ENCODE data around the gene PTCSC3.

PTCSC3 gene

GRCh38 chr14:36176524-36176923 is at the start of gene PTCSC3:
Gene PTCSC3 (minus strand): TSS chr14:36176722.
- DNase-seq (ENCODE audit: low read depth in 2 of 2), result no peak

DNA sequence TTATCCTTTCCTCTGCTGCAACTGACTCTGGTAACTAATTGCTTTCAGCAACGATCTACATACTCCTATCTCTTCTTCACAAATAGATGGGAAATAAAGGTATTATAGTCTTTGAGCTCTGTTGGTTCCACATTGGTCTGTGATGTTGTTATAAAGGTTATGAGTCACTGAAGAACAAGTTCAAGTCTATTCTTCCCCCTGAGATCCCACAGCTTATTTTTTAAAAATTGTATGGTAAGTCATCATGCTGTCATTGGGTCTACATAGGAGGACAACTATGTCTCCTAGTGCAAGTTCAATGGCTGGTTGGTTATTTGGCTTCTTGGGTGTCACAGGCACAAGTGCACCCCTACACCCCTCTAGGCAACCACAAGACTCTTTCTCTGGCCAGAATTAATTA is 49.6 kb upstream of the PTCSC3 start:
- no peak for DNase-seq (ENCODE audit: low read depth in 2 of 2)

- DNase-seq (ENCODE audit: low read depth in 2 of 2), result no peak
Observed at GRCh38 chr14:36224176-36224575, 47.7 kb upstream of the PTCSC3 start.

GRCh38 chr14:36223558-36223957 is 47.0 kb upstream of the PTCSC3 start:
- no peak for DNase-seq (ENCODE audit: low read depth in 2 of 2)

- no peak for DNase-seq (ENCODE audit: low read depth in 2 of 2)
Observed at GRCh38 chr14:36222952-36223468, 46.5 kb upstream of the PTCSC3 start.

GRCh38 chr14:36222337-36222736 is 45.8 kb upstream of the PTCSC3 start:
- no peak for DNase-seq (ENCODE audit: low read depth in 2 of 2)

GRCh38 chr14:36221112-36221511 is 44.6 kb upstream of the PTCSC3 start:
- no peak for DNase-seq (ENCODE audit: low read depth in 2 of 2)

GRCh38 chr14:36217732-36218131 is 41.2 kb upstream of the PTCSC3 start:
- no peak for DNase-seq (ENCODE audit: low read depth in 2 of 2)

- no peak for DNase-seq (ENCODE audit: low read depth in 2 of 2)
Observed at GRCh38 chr14:36217027-36217426, 40.5 kb upstream of the PTCSC3 start.

DNA sequence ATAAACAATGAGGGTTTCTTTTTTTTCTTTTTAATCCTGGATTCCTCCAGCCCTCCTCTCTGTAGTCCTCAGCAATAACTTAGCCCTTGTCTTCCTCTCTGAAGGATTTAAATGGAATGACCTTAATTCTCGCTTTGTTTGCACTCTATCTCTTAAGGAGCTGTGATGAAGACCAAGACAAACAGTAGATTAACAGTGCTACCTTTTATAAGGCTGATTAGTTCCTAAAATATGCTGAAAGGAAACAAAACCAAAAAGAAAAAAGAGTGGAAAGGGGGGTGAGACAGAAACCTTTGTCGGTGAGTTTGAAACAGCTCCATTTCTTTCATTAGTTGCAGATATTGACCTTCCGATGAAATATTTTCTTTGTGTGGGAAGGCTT is 38.7 kb upstream of the PTCSC3 start:
- no peak for DNase-seq (ENCODE audit: low read depth in 2 of 2)

GRCh38 chr14:36214476-36215216 is 38.1 kb upstream of the PTCSC3 start:
- no peak for DNase-seq (ENCODE audit: low read depth in 2 of 2)

DNA sequence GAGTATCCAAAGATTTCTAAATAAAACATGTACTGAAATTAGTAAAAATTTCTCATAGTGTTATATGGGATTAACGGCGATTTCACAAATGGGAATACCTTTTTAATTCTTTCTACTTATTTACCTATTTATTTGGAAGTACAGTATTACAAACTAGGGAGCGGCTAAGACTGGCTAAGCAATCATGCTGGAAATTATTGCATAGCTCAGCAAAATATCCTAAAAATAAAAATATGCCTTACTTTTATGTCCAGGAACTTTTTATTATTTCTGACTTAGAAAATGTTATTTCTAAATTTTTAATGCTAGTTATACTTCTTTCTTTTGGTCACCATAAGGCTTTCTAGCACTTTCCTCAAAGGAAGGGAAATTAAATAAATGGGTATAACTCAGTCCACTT is 36.5 kb upstream of the PTCSC3 start:
- DNase-seq (ENCODE audit: low read depth in 2 of 2), result no peak

- no peak for DNase-seq (ENCODE audit: low read depth in 2 of 2)
Observed at GRCh38 chr14:36212577-36212976, 36.1 kb upstream of the PTCSC3 start.

DNA sequence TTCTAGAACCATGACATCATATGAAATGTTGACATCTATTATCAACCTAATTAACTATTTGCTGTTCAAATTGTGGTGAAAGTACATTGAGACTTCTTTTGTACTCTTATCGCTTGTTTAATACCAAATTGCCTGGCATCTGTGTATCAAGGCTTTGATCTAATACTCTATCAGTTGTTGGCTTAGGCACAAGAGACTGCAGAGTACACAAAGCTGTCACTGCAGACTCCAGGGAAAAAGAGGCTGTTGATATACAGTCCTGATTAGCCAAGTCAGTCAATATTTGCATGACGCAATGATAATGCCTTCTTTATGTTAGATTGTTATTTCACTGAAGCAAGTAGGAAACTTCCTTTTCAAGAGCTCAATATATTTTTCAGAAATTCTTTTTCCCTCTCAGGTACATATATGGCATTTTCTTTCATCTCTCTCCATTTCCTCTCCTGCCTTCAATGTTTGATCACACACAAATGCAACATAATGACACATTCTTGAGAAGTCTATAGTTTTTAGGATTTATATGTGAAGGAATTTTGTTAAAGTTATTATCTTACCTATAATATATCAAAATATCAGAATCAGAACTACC is 32.3 kb upstream of the PTCSC3 start:
- no peak for DNase-seq (ENCODE audit: low read depth in 2 of 2)

GRCh38 chr14:36207500-36207899 is 31.0 kb upstream of the PTCSC3 start:
- no peak for DNase-seq (ENCODE audit: low read depth in 2 of 2)

DNA sequence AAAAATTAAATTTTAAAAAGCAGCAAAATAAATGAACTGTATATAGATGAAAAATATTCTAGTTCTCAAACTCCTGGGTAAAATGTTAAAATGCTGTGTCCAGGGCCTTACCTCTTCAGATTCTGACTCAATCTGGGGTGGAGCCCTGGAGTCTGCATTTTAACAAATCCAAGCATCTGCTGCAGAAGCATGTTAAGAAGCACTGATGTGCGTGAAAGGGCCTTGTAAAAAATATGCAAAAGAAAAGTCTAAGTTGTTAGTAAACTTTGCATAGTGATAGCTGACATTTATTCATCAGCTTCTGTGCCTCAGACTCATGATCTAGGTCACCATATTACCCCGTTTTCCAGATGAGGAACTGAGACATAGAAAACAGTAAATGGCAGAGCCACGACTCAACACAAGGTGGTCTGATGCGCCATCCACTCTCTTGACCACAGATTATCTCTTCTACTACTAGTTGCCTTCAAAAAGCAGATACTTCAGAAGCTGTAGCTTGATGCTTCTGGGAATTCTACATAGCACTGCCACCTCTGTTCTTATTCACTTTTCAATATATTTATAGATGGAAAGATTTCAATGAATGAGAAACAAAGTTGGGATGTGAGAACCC is 28.0 kb upstream of the PTCSC3 start:
- DNase-seq (ENCODE audit: low read depth in 2 of 2), result no peak

GRCh38 chr14:36198378-36198777 is 21.9 kb upstream of the PTCSC3 start:
- DNase-seq (ENCODE audit: low read depth in 2 of 2), result no peak

DNA sequence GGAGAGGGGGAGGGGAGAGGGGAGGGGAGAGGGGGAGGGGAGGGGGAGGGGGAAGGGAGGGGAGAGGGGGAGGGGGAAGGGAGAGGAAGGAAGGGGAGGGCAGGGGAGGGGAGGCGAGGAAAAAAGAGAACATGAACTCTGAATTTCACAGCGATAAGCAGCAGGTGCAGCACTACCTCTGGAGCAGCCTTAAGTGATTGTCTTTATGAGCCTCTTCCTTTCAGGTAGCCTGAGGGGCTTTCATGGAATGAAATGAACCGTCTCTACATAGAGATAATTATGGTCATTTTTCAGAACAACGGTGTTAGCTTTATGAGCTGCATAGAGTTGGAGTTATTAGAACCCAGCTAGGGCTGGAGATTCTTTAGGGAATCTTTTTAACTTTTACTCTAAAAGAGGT is 18.1 kb upstream of the PTCSC3 start:
- DNase-seq (ENCODE audit: low read depth in 2 of 2), result no peak

DNA sequence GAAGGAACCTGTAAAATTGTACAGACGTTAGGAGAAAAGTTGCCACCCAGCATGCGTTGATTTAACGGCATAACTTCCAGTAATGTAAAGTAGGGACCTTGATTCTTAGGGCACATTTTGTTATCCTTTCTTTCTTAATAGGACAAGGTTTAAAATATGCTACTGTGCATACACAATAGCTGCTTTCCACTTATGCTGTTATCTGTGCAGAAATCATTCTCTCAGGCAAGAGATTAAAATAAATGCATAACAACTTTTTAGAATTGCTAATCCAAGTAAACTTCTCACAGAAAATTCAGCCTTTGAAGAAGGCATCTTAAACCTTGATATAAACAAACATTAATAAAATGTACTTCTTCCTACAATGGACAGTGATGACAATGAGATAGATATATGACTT is 16.0 kb upstream of the PTCSC3 start:
- no peak for DNase-seq (ENCODE audit: low read depth in 2 of 2)

DNA sequence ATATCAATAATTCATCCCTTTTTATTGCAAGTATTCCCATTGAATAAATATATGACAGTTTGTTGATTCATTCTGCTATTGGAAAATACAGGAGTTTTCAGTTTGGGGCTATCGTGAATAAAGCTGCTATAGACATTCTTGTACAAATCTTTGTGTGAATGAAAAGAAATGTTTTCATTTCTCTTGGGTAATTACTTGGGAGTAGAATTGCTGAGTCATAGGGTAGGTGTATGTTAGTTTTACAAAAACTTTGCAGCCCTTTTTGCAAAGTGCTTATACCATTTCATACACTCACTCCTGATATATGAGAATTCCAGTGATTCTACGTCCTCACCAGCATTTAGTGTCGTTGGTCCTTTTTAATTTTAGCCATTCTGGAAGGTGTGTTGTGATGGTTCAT is 6.9 kb upstream of the PTCSC3 start:
- DNase-seq (ENCODE audit: low read depth in 2 of 2), result no peak

- DNase-seq (ENCODE audit: low read depth in 2 of 2), result no peak
Observed at GRCh38 chr14:36181417-36181816, 4.9 kb upstream of the PTCSC3 start.

DNA sequence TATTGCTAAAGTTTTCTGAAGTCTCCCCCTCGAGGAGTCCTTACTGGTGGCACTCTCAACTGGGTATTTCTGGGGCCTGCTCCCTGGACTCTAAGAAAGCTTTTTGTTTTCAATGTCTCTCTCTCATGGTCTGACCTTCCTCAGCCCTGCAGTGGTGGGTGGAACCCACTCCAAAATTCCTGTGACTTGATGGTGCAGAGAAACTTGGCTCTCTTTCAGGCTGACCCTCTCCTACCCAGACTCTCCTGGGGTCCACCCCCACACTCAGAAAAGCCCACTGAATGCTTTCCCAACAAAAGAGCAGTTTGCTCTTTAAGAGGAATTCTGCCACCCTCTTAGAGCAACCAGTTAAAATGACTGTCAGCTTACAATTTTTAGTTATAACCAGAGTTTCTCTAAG is 967 bp upstream of the PTCSC3 start:
- DNase-seq (ENCODE audit: low read depth in 2 of 2), result no peak

GRCh38 chr14:36174767-36175424 is 1.6 kb downstream of the PTCSC3 start:
- no peak for DNase-seq (ENCODE audit: low read depth in 2 of 2)
